Ectodermal cell (in vitro differentiated cells): ENCODE data around the gene NFX1.
"Not testable (repeated sequence)": the region's sequence is repeated elsewhere in the genome, so short reads cannot be mapped to it uniquely, and the experiment has no call there.

Experiments used
- H3K27ac ChIP-seq: 2 replicates; pipeline ENCODE4 v1.7.0; 2013; ENCODE audit warnings: mild to moderate bottlenecking, low read depth, low read length; ENCODE audit not compliant: insufficient read depth, poor library complexity, severe bottlenecking
- H3K27me3 ChIP-seq: 2 replicates; pipeline ENCODE4 v1.7.0; 2013; ENCODE audit warnings: mild to moderate bottlenecking, low read length; ENCODE audit not compliant: insufficient read depth, control insufficient read depth, poor library complexity, severe bottlenecking
- H3K36me3 ChIP-seq: one replicate; pipeline ENCODE4 v1.7.0; 2013; ENCODE audit warnings: low read length; ENCODE audit not compliant: control insufficient read depth, insufficient read depth
- H3K4me1 ChIP-seq: one replicate; pipeline ENCODE4 v1.7.0; 2013; ENCODE audit warnings: low read length; ENCODE audit not compliant: control insufficient read depth, insufficient read depth
- H3K4me3 ChIP-seq: 2 replicates; pipeline ENCODE4 v1.7.0; 2013; ENCODE audit warnings: low read depth, low read length, control low read depth; ENCODE audit not compliant: insufficient read depth
- H3K9me3 ChIP-seq: 2 replicates; pipeline ENCODE4 v1.7.0; 2013; ENCODE audit warnings: mild to moderate bottlenecking, low read length, moderate library complexity; ENCODE audit not compliant: control insufficient read depth
- WGBS, 2 experiments: methylation state at CpG; one replicate each; pipeline ENCODE4 v1.1.7; 2013; ENCODE audit warnings: missing lambda C conversion rate in 2 of 2; 5-methylcytosine and 5-hydroxymethylcytosine counted together

NFX1 gene

GRCh38 chr9:33348998-33349397 is 58.7 kb downstream of the NFX1 start:
- no peaks in the 10 kb centered on the region for H3K4me1 ChIP-seq
- H3K4me3 ChIP-seq: no peak overlapping the region
- 91 to 95% methylated on average over 4 of the region's 4 CpGs for WGBS, 2 experiments
- no peaks in the 10 kb centered on the region for H3K9me3 ChIP-seq
- H3K27me3 ChIP-seq: no peaks in the 10 kb centered on the region
- peaks cover 32% of the 10 kb centered on the region for H3K36me3 ChIP-seq
- no peak overlapping the region for H3K27ac ChIP-seq

DNA sequence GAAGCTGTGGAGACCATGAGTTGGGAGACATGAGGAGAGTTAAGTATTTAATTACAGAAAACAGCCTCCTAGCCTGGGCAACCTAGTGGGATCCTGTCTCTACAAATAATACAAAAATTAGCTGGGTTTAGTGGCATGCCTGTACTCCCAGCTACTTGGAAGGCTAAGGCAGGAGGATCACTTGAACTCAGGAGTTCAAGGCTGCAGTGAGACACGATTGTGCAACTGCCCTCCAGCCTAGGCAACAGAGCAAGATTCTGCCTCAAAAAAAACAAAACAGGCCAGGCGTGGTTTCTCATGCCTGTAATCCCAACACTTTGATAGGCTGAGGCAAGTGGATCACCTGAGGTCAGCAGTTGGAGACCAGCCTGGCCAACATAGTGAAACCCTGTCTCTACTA is 59.4 kb downstream of the NFX1 start:
- no peaks in the 10 kb centered on the region for H3K27me3 ChIP-seq
- no peaks in the 10 kb centered on the region for H3K4me1 ChIP-seq
- no peak overlapping the region for H3K4me3 ChIP-seq
- H3K27ac ChIP-seq: no peak overlapping the region
- H3K9me3 ChIP-seq: no peaks in the 10 kb centered on the region
- 84 to 92% methylated on average over 2 of the region's 2 CpGs for WGBS, 2 experiments
- H3K36me3 ChIP-seq: peaks cover 25% of the 10 kb centered on the region

GRCh38 chr9:33350310-33350709 is 60.0 kb downstream of the NFX1 start:
- 69 to 91% methylated on average over 2 of the region's 2 CpGs for WGBS, 2 experiments
- no peaks in the 10 kb centered on the region for H3K4me1 ChIP-seq
- H3K4me3 ChIP-seq: no peak overlapping the region
- no peaks in the 10 kb centered on the region for H3K9me3 ChIP-seq
- H3K27ac ChIP-seq: no peak overlapping the region
- peaks cover 24% of the 10 kb centered on the region for H3K36me3 ChIP-seq
- H3K27me3 ChIP-seq: no peaks in the 10 kb centered on the region

DNA sequence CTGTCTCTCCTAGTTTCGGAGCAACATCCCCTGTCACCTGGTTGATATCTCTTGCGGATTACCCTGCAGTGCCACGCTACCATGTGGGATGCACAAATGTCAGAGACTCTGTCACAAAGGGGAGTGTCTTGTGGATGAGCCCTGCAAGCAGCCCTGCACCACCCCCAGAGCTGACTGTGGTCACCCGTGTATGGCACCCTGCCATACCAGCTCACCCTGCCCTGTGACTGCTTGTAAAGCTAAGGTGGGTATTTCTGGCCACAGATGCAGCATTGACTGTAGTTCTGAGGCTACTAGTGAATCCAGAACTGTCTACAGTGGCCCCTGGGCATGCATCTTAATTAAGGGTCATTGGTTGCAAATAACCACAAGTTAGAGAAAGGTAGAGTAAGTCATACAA is 61.2 kb downstream of the NFX1 start:
- no peak overlapping the region for H3K27ac ChIP-seq
- no peaks in the 10 kb centered on the region for H3K27me3 ChIP-seq
- peaks cover 14% of the 10 kb centered on the region for H3K36me3 ChIP-seq
- 94 to 97% methylated on average over 4 of the region's 4 CpGs for WGBS, 2 experiments
- H3K4me3 ChIP-seq: no peak overlapping the region
- H3K4me1 ChIP-seq: no peaks in the 10 kb centered on the region
- no peaks in the 10 kb centered on the region for H3K9me3 ChIP-seq

DNA sequence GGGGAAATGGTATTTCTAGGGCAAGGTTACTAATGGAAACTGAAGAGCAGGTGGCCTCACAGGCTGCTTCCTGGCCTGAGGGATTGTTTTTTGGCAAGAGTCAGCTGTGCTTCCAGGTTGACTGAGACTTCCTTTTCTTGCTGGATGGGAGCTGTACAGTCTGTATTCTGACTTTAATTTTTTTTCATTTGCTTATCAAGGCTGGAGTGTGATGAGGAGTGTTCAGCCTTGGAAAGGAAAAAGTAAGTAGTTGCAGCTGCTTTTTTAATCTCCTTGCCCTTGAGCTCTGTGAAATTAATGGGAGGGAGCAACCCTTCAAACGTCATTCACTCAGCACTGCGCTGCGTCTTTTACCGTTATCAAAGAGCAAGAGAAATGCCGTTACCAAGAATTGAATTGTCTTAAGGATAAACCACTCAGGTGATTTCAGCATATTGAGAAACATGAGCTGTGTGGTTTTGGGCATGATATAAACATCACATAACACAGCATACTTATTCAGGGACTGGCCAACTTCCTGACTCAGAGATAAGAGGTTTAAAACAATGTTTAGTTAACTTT is 64.4 kb downstream of the NFX1 start:
- WGBS, 2 experiments: 97% methylated on average over 5 of the region's 5 CpGs
- H3K27ac ChIP-seq: no peak overlapping the region
- no peak overlapping the region for H3K4me3 ChIP-seq
- H3K27me3 ChIP-seq: no peaks in the 10 kb centered on the region
- H3K9me3 ChIP-seq: no peaks in the 10 kb centered on the region
- H3K36me3 ChIP-seq: no peaks in the 10 kb centered on the region
- H3K4me1 ChIP-seq: no peaks in the 10 kb centered on the region

DNA sequence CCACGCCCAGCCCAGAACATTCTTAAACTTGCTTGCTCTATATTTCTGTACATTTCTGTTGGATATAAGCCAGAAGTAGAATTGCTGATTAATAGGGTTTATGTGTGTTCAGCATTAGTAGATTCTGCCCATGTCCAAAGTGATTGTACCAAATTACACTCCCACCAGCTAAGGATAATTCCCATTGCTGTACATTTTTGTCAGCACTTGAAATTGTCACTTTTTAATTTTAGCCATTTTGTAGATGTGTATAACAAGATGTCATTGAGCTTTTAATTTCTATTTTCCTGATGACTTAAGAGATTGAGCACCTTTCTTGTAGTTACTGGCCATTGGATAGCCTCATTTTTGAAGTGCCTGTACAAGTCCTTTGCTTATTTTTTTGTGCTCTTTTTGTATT is 65.6 kb downstream of the NFX1 start:
- no peaks in the 10 kb centered on the region for H3K36me3 ChIP-seq
- no peaks in the 10 kb centered on the region for H3K27me3 ChIP-seq
- no peak overlapping the region for H3K27ac ChIP-seq
- H3K9me3 ChIP-seq: no peaks in the 10 kb centered on the region
- H3K4me1 ChIP-seq: no peaks in the 10 kb centered on the region
- 92 to 100% methylated on average over 1 of the region's 1 CpG for WGBS, 2 experiments
- H3K4me3 ChIP-seq: no peak overlapping the region

DNA sequence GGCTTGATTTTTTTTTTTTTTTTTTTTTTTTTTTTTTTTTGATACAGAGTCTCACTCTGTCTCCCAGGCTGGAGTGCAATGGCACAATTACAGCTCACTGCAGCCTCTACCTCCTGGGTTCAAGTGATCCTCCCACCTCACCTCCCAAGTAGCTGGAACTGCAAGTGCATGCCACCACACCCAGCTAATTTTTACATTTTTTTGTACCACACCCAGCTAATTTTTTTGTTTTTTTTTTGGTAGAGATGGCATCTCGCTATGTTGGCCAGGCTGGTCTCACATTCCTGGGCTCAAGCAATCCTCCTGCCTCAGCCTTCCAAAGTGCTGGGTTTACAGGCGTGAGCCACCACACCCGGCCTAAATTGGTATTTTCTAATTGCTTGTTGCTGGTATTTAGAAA is 68.3 kb downstream of the NFX1 start:
- H3K36me3 ChIP-seq, H3K27me3 ChIP-seq, H3K27ac ChIP-seq, H3K4me3 ChIP-seq, H3K9me3 ChIP-seq, H3K4me1 ChIP-seq: not testable (repeated sequence)
- WGBS, 2 experiments: 87 to 91% methylated on average over 2 to 3 of the region's 3 CpGs

GRCh38 chr9:33364127-33364526 is 73.8 kb downstream of the NFX1 start:
- H3K27ac ChIP-seq: no peak overlapping the region

DNA sequence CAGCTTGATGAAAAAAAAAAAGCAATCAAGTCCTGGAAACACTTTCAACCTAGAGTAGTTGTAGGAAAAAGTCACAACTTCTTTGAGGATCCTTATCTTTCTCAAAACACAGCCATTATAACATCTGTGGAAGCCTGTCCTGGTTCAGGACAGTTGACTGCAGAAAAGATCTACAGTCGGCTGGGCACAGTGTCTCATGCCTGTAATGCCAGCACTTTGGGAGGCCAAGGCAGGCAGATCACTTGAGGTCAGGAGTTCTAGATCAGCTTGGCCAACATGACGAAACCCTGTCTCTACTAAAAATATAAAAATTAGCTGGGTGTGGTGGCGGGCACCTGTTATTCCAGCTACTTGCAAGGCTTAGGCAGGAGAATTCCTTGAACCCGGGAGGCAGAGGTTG is 74.5 kb downstream of the NFX1 start:
- WGBS, 2 experiments: 83 to 92% methylated on average over 4 of the region's 4 CpGs
- H3K9me3 ChIP-seq, H3K36me3 ChIP-seq, H3K27me3 ChIP-seq, H3K27ac ChIP-seq, H3K4me3 ChIP-seq, H3K4me1 ChIP-seq: not testable (repeated sequence)

More at GRCh38 chr9:33364127-33364526, 73.8 kb downstream of the NFX1 start:
- Histone ChIP-seq H3K9me3 (no peaks in the 10 kb centered on the region), H3K4me1 (no peaks in the 10 kb centered on the region), H3K4me3 (no peak overlapping the region), H3K36me3 (peaks cover 2% of the 10 kb centered on the region), H3K27me3 (no peaks in the 10 kb centered on the region)
- 87 to 94% methylated on average over 2 of the region's 2 CpGs for WGBS, 2 experiments

DNA sequence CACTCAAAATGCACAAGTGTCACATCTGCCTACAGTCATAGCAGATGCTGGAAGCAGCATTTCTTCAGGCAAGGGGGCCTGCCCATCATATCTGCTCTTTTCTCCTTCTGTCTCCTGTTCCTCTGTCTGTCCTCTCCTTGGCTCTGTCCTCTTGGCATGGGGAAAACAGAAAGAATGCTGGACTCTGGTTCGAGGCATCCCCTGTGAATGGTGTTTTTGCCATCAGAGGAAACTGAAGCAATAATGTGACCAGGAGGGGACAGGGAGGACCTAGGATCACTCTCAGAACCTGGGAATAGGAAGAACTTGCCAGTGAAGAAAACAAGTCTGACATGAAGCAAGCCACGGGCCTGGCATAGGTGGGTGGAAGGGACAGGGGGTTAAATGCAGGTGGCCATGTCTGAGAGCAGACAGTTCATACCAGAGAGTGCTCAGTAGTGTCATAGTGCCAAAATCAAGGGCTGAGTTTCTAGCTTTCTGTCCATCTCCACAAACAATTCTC is 76.7 kb downstream of the NFX1 start:
- 90 to 95% methylated on average over 2 of the region's 2 CpGs for WGBS, 2 experiments
- H3K36me3 ChIP-seq: peaks cover 7% of the 10 kb centered on the region
- no peaks in the 10 kb centered on the region for H3K27me3 ChIP-seq
- H3K27ac ChIP-seq: no peak overlapping the region
- no peaks in the 10 kb centered on the region for H3K4me1 ChIP-seq
- H3K9me3 ChIP-seq: no peaks in the 10 kb centered on the region
- no peak overlapping the region for H3K4me3 ChIP-seq

GRCh38 chr9:33372900-33373299 is 82.6 kb downstream of the NFX1 start:
- H3K27ac ChIP-seq: no peak overlapping the region
- H3K4me3 ChIP-seq: no peak overlapping the region
- H3K4me1 ChIP-seq: peaks cover 2% of the 10 kb centered on the region
- H3K36me3 ChIP-seq: peaks cover 4% of the 10 kb centered on the region
- 90 to 93% methylated on average over 4 of the region's 4 CpGs for WGBS, 2 experiments
- no peaks in the 10 kb centered on the region for H3K9me3 ChIP-seq
- H3K27me3 ChIP-seq: no peaks in the 10 kb centered on the region
